OCI-LY1 (cell line): ENCODE results near the gene TRIM67.

Experiments used
- EZH2 ChIP-seq: fragments of 200-600 bp; sonication (generic), shearing (Covaris generic); IDR thresholded peaks from 2 replicates; pipeline ENCODE4 v1.8.0; 2017; ENCODE audit warnings: borderline replicate concordance, mixed run types, mild to moderate bottlenecking, antibody characterized with exemption, low read length, moderate library complexity, mixed read lengths
- TF ChIP-seq, protein P1 (sequence below): fragments of 200-600 bp; sonication (generic), shearing (Covaris generic); IDR thresholded peaks from 2 replicates; pipeline ENCODE4 v1.5.1; 2017; ENCODE audit warnings: mild to moderate bottlenecking, antibody characterized with exemption, low read length, moderate library complexity, mixed read lengths

DNA sequence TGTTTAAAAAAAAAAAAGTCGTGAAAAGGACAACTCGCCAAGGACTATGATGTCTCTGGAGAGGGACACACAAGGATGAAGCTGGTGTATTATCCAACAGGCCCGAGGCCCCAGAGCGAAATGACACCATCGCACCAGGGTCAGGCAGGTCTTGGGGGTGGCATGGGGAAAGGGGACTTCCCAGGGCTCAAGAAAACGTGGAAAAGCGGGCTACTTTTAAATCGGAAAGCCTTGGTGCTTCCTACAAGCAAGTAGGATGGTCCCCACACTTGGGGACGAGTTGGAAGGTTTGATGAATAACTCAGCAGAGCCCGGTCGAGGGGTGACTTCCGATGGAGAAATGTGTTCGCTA, 78.6 kb downstream of the TRIM67 start:
- TF ChIP-seq, protein P1, sequence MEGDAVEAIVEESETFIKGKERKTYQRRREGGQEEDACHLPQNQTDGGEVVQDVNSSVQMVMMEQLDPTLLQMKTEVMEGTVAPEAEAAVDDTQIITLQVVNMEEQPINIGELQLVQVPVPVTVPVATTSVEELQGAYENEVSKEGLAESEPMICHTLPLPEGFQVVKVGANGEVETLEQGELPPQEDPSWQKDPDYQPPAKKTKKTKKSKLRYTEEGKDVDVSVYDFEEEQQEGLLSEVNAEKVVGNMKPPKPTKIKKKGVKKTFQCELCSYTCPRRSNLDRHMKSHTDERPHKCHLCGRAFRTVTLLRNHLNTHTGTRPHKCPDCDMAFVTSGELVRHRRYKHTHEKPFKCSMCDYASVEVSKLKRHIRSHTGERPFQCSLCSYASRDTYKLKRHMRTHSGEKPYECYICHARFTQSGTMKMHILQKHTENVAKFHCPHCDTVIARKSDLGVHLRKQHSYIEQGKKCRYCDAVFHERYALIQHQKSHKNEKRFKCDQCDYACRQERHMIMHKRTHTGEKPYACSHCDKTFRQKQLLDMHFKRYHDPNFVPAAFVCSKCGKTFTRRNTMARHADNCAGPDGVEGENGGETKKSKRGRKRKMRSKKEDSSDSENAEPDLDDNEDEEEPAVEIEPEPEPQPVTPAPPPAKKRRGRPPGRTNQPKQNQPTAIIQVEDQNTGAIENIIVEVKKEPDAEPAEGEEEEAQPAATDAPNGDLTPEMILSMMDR: no peak
- no peak for TF ChIP-seq EZH2
